ENCODE measurements around the gene SLC7A8.

SLC7A8 gene

DNA sequence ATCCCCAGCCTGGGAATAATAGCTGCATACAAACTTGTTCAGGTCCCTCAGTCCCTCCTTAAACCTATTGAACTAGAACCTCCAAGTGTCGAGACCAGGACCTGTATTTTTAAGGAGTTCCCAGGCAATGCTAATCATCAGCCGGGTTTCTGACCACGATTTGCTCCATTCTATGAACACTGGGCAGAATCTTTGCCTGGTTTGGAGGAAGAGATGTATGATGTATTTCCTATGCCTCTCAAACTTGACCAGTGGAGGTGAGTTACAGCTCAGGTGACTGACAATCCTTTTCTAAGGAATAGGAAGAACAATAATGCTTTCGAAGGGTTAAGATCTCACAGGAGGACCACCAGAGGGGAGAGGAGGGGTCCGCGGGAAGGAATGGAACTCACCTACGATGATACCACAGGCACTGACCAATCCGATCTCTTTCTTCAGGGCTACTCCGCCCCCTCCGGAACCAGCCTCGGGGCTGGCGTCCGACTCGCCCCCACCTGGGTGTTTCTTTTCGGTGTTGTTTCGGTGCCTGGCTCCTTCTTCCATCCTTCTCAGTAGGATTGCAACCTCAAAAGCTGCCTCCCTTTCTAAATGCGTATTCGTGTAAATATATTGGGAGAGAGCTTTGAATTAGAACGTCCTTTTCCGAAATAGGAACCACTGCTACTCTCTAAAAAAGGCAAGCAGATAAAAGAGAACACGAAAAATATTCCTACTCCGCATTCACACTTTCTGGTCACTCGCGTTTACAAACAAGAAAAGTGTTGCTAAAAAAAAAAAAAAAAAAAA, 895 bp downstream of the SLC7A8 start:
- peak; percentile 15 for DNase-seq (ENCODE audit: low read depth)

DNA sequence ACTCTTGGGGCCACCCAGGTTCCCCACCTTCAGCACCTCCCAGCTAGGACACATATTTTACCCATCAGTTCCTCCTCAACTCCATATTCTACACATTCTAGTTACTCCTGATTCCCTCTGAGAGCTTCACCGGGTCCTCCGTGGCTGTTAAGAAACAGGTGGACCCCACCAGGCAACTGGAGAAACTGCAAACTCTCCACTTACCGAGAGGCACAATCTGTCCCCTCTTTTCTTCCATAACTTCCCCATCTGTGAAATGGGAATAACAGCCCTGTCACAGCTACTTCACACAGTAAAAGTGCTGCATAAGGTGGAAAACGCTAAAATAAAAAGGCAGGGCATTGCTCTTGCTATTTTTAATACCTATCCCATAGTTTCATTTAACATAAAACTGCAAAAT, 1.5 kb downstream of the SLC7A8 start:
- no peak for DNase-seq (ENCODE audit: low read depth)

DNA sequence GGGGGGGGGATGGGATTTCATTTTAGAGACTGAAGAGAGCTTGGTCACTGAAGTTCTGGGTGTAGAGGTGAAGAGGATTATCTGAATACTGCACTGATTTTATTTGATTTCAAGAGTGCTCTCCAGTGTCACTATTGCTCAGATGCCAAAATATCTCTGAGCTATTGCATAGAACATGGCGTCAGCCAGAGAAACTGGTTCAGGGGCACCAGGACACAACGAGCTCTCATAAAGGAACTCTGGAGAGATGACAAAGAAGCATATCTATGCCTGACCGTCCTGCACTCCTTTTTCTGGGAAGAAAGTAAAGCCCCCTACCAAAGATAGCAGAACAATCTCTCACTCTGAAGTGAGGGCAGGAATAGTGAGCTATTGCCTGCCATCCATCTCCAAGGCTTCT, 2.0 kb downstream of the SLC7A8 start:
- DNase-seq (ENCODE audit: low read depth): no peak

DNA sequence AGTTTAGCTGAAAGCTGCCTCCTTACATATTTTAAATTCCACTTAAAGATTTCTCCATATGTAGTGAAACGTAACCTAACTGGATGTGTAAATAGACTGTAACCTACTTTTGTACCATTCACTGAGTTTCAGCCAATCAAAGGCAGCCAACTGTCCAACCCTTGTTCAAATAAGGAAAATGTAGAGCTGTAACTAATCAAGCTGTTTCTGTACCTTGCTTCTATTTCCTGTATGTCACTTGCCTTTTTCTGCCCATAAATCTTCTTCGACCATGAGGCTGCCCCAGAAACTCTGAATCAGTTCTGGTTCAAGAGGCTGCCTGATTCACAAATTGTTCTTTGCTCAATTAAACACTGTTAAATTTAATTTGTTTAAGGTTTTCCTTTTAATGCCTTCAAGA, 6.3 kb downstream of the SLC7A8 start:
- no peak for DNase-seq (ENCODE audit: low read depth)

DNA sequence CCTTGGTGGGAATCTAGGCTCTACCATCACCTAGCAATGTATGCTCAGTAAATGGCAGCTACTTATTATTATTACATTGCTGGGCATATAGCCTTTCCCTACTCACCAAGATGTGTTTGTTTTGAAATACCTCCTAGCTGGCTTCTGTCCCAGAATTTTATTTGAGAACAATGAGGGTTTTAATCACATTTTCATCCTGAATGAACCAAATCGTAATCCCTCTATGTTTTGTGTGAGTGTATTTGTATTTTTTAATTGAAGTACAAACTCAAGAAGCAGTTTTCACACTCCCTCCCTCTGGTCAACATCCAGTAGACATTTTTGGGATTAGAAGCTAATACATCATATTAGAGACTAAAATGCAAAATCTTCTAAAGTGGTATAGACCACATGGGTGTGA, 7.6 kb downstream of the SLC7A8 start:
- DNase-seq (ENCODE audit: low read depth): no peak

DNA sequence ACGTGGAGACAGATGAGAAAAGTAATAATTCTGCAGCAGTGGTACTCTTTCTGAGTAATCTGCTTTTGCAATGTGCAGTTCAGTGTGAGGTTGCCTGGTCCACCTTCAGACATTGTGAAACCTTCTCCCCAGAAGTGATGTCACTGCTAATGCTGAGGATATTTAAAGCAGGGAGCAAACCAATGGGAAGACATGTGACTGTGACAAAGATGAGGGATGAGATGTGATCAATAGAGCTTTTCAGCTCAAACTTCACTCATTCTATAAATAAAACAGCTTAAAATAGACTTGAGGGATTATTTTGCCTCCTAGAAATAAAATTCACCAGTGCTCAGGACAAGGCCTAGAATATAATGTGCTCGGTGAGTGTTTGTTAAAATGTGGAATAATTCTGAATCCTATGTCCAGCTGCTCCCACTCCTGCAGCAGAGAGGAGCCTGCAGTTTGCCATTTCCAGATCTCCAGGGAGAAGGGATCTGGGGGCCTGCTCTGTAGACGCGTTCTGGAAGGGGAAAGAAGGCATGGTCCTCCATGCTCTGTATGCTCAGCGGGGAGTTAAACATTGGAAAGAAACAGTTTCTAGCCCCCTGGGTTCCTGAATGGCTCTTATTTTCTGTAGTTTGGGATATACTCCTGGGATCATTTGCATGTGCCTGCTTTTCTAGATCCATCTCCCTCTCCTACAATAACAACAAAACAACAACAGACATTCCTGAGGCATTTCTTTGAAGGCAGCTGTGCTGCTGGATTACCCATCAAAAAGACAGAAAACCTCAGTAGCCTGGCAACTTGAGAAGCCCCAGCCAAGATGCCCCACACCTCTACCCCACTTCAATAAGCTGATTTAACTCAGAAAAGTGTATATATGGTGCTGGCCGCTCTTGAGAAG, 8.9 kb downstream of the SLC7A8 start:
- DNase-seq (ENCODE audit: low read depth): no peak

DNA sequence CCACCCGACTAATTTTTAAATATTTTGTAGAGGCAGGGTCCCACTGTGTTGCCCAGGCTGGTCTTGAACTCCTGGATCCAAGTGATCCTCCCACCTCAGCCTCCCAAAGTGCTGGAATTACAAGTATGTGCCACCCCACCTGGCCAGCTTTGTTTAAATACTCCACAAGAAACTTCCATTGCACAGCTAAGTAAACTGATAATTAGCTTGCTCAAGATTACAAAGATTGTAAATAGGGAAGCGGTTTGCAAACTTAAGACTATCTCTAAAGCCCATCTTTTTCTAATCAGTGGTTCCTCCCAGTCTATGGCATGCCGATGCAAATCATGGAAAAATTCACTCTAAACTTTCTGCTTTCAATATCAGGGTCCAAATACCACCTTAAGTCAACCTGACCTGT, 9.7 kb downstream of the SLC7A8 start:
- no peak for DNase-seq (ENCODE audit: low read depth)

DNA sequence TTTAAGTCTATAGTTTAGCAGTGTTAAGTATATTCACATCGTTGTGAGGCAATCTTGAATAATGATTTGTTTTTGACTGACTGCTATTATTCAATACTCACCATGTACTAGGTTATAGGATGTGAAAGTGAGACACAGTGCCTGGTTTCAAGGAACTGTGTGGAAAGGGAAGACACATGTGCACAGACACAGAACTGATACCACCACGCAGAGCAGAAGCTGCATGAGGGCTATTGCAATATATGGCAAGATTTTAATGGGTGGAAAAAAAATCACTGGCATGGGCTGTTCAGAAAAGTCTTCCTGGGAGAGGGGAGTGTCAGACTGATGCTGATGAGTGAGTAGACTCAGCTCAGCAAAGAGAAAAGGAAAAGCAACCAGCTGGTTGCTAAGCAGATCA, 10.4 kb downstream of the SLC7A8 start:
- no peak for DNase-seq (ENCODE audit: low read depth)

DNA sequence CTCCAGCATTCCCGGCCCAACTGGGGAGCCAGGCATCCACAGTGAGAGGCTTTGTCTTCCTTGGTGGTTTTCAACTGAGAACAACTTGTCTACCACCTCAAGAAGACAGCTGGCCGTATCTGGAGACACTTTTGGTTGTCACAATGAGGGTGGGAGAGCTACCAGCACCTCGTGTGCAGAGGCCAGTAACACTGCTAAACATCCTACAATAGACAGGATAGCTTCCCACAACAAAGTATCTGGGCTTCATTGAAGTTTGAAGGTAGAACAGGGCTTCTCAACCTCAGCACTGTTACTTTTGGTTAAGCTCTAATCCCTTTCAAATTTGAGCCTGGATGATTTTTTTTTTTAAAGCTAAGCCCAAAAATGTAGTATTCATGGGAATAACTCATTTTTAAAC, 10.9 kb downstream of the SLC7A8 start:
- no peak for DNase-seq (ENCODE audit: low read depth)

DNA sequence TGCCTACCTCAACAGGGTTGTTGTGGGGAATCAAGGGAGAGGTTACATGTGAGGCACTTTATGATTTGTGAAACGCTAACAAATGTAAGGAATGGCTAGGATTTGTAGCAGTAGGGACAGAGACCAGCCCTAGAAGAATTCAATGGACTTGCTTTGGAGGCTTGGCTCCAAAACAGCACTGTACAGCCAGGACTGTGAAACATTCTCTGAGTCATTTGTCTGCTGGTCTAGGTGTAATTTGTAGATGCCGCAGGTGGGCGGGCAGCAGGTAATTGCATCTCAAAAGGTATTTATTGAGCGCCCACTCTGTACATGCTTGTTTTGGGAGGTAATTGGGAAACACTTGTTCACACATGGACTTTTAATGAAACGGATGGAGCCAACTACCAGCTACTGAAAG, 11.4 kb downstream of the SLC7A8 start:
- DNase-seq (ENCODE audit: low read depth): no peak

DNA sequence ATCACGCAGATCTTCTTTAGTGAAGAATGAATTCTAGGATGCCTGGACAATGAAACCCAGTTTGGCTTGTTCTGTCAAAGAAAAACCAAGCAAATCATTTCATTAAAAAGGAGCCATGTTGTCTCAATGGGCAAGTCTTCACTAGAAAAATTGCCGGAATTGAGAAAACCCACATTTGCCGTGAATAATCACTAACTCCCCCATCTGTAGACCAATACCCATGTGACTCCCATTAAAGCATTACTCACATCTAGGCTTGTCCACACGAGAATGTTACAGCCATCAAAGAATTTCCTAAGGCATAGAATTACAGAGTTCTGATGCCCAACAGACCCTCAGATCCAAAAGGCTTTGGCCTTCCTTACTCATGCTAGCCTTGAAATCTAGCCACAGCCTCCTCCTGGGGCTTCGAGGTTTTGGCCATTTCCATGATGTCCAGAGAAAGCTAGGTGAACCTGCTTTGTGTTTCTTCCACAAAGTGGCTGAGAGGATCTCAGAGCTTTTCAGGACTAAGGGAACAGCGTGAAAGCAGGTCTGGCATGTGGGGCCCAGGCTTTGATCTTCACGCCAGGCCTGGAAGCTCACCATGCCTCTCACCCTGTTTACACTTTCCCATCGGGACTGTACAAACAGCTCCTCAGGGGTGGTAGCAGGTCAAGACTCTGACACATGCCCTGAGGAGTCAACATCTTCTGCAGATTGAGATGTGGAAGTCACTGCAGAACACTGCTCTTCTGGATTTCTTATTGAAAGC, 12.1 kb downstream of the SLC7A8 start:
- DNase-seq (ENCODE audit: low read depth): no peak

DNA sequence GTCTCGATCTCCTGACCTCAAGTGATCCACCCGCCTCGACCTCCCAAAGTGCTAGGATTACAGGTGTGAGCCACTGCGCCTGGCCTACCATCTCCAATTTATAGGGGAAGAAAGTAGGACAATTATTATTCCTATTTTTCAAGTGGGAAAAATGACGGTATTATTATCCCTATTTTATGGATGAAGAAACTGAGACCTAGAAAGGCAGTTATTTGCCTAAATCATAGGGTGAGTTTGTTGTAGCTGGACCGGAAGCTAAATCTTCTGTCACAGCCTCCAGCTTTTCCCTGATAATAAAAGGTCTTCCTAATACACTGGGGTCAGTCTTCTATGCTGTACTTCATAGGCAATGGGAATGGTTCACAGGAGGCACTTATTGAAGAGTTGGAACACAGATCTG, 13.8 kb downstream of the SLC7A8 start:
- DNase-seq (ENCODE audit: low read depth): no peak

DNA sequence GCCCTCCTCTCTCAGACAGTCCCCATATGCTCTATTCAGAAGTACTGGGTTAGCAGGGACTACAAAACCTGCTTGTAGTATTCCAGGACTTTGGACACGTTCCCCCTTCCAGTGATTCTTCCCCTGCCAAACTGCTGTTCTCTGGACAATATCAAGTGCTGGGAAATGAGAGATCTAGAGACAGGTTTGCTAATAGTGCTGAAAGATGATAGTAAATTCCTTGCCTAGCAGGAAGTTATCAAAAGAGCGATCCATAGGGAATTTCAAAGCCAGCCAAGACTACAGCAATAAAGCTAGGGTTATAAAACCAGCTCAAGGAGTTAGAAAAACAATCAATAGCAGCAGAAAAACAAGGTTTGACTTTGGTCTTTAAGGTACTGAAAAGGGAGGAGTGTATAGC, 15.2 kb downstream of the SLC7A8 start:
- DNase-seq (ENCODE audit: low read depth): no peak

DNA sequence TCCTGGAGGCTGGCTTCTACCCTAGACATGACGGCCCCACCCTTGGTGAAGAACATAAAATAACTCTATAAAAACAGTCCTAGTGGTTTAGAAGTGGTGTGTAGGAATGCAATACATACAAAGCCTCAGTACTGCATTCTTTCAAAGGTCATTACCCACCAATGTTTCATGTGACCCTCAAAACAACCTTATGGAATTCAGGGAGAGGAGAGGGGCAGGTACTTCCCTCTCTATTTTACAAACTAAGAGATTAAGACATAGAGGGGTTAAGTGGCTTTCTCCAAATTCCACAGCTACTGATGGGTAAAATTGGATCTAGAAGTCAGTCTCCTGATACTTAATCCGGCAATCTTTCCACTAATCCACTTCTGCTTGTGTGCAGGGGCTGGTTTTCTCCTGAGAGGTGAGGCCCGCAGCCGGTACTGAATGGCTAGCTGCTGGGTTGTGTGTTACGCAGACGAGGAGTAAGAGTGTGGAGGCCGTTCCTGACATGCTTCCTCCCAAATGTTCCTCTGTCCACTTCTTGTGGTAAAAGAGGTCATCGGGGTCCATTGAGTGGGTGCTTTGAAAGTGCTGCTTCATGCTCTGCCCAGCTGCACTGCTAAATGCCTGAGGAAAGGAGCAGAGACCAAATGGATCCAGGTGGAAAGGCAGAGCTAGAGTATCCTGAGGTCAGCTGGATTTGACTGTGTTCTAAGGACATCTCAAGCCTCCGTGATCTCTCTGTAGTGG, 16.2 kb downstream of the SLC7A8 start:
- no peak for DNase-seq (ENCODE audit: low read depth)

DNA sequence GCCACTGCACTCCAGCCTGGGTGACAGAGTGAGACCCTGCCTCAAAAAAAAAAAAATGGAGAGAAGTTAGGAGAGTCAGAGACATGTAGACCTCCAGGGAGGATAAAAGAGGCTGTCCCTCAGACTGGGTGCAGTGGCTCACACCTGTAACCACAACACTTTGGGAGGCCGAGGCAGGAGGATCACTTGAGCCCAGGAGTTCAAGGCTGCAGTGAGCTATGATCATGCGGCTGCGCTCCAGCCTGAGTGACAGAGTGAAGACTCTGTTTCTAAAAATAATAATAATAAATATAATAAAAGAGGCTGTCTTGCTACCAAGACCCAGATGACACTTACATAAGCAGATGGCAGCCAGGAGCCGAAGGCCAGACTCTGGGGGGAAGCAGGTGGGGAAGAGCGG, 18.5 kb downstream of the SLC7A8 start:
- no peak for DNase-seq (ENCODE audit: low read depth)

DNA sequence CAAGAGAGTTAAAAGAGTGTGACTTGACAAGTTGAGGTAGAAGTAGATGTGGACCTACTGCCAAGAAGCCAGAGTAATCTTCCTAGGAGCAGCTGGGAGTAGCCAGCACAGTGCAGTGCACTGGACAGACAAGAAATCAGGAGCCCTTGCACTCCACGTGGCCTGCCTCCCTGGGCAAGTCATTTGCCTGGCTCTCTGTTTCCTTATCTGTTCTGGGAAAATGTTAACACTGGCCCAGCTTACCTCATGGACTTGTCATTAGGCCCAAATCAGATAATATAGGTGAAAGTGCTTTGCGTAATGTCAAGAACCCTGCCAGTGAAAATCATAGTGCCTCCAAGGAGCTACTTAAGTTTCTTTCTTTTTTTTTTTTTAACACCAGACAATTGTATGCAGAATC, 19.2 kb downstream of the SLC7A8 start:
- no peak for DNase-seq (ENCODE audit: low read depth)

DNA sequence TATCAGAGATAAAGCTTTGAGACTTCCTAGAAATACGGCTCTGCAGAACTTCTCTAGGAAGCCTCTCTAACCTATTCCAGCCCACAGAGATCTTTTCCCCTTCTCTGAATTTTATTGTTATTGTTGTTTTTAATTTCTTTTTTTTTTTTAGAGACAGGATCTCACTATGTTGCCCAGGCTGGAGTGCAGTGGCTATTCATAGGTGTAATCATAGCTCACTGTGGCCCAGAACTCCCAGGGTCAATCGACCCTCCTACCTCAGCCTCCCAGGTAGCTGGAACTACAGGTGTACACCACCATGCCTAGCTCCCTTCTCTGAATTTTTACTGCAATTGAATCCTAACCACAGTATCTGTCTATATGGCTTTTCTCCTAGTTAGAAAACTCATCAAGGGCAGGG, 19.6 kb downstream of the SLC7A8 start:
- DNase-seq (ENCODE audit: low read depth): no peak

DNA sequence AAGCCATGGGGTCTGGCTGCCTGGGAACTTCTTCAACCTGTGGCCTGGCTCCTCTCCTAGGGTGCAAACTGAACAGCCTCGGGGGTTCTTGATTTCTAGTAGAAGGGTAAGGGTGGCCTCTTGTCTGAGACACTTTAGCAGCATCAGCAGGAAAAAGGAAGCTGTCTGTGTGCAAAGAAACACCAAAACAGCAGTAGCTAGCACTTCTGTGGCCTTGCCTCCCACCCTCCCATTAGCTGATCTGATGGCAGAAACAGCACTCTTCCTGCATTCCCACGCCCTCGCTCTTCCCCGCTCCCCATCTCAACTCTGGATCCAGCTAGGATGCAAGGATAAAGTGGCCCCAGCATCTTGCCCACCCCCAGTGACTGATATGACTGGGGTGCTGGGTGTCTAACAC, 20.7 kb downstream of the SLC7A8 start:
- no peak for DNase-seq (ENCODE audit: low read depth)

DNA sequence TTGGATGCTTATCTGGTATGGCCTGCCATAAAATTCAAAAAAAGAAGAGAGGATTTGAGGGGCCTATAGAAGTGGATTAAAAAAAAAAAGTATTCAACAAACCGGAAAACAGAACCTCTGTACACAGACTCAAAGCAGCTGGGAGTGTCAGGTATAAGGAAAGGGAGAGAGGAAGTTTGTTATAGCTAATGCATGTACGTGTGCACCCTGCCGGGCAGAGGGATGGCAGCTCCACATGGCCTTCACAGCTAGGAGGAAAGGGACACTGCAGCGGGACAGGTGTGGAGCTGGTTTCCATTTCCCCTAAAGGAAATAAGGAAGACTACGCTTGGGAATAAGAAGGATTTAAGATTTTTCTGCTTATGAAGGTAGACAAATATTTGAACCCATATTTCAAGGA, 21.5 kb downstream of the SLC7A8 start:
- no peak for DNase-seq (ENCODE audit: low read depth)

DNA sequence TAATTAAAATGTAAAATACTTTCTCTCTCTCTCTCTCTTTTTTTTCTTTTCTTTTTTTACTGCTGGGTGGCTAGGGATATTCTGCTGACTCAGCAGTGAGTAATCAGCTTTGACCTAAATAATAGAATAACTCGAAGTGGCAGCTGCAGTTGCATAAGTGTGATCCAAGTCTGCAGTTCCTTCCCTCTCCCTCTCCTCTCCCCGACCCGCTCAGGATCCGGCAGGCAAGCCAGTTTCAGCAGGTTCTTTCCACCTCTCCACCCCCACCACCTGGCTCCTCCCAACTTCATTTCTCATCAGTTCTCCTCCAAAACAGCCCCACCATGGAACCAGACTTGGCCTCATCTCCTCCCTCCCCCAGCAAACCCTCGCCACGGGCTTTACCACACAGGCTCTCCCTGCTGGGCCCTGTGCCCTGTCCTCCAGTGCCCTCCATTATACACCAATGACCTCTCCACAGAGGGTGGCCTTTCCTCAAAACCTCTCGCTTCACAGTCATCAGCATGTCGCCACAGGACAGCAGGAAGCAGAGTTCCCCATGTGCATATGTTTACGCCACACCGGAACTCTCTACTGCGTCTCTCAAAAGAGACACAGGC, 22.4 kb downstream of the SLC7A8 start:
- DNase-seq (ENCODE audit: low read depth): no peak

DNA sequence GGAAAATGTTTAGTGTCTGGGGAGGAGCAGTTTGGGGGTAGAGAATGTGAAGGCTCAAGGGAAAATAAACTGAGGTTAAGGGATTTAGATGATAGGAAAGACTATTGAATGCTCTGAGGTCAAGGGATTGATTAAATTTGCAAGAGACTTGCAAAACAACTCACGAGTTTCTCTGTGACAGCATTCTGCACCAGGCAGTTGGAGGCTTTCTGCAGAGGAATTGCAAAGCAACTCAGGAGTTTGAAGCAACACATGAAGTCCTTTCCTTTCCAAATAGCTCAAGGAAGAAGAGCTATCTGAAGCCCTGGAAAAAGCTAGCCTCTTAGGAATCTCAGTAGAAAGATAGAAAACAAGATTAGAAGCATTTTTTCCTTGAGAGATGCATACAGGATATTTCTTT, 23.9 kb downstream of the SLC7A8 start:
- no peak for DNase-seq (ENCODE audit: low read depth)

DNA sequence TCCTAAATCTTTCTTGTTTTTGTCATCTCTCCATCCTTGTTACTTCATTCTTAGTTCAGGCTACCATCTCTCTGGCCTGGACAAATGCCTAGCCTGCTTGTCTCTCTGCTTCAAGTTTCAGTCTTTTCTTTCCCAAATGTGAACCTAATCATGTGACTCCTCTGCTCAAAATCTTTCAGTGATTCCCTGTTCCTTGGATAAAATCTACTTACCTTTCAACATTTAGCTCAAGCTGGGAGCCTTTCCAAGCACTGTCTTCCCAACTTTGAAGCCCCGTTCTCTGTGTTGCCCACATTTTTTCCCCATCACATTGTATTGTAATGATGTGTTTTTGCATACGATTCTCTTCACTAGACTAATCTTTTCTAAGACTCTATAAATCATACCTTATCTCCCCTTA, 24.7 kb downstream of the SLC7A8 start:
- DNase-seq (ENCODE audit: low read depth): no peak
